Activated T-cell treated with anti-CD3 and anti-CD28 coated beads for 24 hours (primary cell): ENCODE data around the gene UNC119B.

Experiments used
- DNase-seq: peaks from one replicate; pipeline ENCODE4 v3.0.0-alpha.2; 2020; ENCODE audit warnings: low read depth

The UNC119B gene

GRCh38 chr12:120767071-120768024, 57.1 kb downstream of the UNC119B start:
- no peak for DNase-seq

DNA sequence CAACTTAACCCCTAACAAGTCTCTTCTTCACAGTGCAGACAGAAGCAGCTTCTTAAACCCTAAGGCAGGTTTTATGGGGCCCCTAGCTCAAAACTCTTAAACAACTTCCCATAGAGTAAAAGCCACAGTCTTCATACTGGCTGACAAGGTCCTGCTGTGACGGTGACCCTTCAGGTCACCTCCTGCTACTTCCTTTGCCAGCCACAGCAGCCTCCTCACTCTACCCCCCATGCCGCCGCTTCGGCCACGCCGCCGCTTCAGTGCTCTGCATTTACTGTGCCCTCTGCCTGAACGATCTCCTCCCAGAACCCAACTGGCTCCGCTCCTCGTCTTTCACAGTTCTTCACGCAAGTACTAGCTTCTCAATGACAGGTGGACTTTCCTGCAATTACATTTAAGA, 60.8 kb downstream of the UNC119B start:
- DNase-seq = no peak
